Stomach (tissue), 4 donors: Measurements from ENCODE around the gene NTRK3.

Experiments used
- EP300 ChIP-seq: sonication (generic); formaldehyde crosslinking; IDR thresholded peaks from one replicate; pipeline ENCODE4 v1.6.1; 2017; ENCODE audit warnings: antibody characterized with exemption
- POLR2A ChIP-seq, 4 donors: fragments of 450-650 bp; IDR thresholded peaks; one replicate each; pipeline ENCODE4 v1.6.1; 2016; ENCODE audit warnings: antibody characterized with exemption in 4 of 4, control low read depth in 2 of 4, mild to moderate bottlenecking in 1 of 4, moderate library complexity in 1 of 4
- POLR2AphosphoS5 ChIP-seq, 3 donors: sonication (generic); formaldehyde crosslinking; IDR thresholded peaks; one replicate each; pipeline ENCODE4 v1.6.1; 2016; ENCODE audit warnings: antibody characterized with exemption in 3 of 3
- TF ChIP-seq, protein P1 (sequence below), 7 experiments: fragments of 450-650 bp in 4 of 7; fragments of 200-600 bp in 3 of 7; sonication (generic) in 3 of 7; IDR thresholded peaks; one replicate each; pipeline ENCODE4 v1.5.1; 2016 to 2019; ENCODE audit warnings: antibody characterized with exemption in 7 of 7, control low read depth in 2 of 7, mild to moderate bottlenecking in 1 of 7

DNA sequence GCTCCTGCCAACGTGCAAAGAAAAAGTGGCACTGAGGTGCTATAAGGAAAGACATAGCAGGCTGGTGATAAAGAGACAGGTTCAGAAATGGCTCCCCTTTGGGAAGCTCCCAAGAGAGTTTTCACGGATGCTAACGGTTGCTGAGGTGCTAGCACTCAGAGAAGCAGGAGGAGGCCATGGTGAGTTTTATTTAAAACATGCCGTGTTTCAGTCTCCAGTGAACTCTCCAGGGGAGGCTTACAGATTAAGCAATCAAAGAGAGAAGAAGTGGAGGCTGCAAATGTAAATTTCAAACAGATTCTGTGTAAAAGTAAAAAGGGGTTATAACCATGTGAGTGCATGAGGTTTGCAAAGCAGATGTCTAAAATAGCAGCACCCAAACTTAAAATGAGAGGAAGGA, 346.2 kb downstream of the NTRK3 start:
- TF ChIP-seq, protein P1, sequence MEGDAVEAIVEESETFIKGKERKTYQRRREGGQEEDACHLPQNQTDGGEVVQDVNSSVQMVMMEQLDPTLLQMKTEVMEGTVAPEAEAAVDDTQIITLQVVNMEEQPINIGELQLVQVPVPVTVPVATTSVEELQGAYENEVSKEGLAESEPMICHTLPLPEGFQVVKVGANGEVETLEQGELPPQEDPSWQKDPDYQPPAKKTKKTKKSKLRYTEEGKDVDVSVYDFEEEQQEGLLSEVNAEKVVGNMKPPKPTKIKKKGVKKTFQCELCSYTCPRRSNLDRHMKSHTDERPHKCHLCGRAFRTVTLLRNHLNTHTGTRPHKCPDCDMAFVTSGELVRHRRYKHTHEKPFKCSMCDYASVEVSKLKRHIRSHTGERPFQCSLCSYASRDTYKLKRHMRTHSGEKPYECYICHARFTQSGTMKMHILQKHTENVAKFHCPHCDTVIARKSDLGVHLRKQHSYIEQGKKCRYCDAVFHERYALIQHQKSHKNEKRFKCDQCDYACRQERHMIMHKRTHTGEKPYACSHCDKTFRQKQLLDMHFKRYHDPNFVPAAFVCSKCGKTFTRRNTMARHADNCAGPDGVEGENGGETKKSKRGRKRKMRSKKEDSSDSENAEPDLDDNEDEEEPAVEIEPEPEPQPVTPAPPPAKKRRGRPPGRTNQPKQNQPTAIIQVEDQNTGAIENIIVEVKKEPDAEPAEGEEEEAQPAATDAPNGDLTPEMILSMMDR (IDR thresholded peaks at IDR 0.05): no peak
- TF ChIP-seq POLR2A (IDR thresholded peaks at IDR 0.05) (no peak), POLR2AphosphoS5 (IDR thresholded peaks at IDR 0.05) (no peak), EP300 (no peak)
